Measurements from ENCODE around the gene SEC14L1.

Gene SEC14L1

DNA sequence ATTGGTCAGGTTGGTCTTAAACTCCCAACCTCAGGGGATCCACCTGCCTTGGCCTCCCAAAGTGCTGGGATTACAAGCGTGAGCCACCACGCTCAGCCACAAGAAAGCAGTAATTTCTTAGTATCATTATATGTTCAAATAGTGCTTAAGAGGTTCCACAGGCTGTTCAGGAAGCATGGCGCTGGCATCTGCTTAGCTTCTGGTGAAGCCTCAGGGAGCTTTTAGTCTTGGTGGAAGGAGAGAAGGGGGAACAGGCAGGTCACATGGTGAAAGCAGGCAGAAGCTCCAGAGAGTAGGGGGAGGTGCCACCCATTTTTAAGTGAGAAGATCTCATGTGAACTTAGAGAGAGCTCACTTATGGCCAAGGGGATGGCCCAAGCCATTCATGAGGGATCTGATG, 3.7 kb upstream of the SEC14L1 start:
- TF ChIP-seq, protein P1, sequence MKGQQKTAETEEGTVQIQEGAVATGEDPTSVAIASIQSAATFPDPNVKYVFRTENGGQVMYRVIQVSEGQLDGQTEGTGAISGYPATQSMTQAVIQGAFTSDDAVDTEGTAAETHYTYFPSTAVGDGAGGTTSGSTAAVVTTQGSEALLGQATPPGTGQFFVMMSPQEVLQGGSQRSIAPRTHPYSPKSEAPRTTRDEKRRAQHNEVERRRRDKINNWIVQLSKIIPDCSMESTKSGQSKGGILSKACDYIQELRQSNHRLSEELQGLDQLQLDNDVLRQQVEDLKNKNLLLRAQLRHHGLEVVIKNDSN (IDR thresholded peaks at IDR 0.05), result no peak
- TF ChIP-seq, protein P2, sequence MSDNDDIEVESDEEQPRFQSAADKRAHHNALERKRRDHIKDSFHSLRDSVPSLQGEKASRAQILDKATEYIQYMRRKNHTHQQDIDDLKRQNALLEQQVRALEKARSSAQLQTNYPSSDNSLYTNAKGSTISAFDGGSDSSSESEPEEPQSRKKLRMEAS (IDR thresholded peaks at IDR 0.05), result no peak
- TF ChIP-seq CEBPB (IDR thresholded peaks at IDR 0.05) (no peak), ZBTB7A (IDR thresholded peaks at IDR 0.05; ENCODE audit: low read depth) (no peak), NFIC (IDR thresholded peaks at IDR 0.05) (no peak)

DNA sequence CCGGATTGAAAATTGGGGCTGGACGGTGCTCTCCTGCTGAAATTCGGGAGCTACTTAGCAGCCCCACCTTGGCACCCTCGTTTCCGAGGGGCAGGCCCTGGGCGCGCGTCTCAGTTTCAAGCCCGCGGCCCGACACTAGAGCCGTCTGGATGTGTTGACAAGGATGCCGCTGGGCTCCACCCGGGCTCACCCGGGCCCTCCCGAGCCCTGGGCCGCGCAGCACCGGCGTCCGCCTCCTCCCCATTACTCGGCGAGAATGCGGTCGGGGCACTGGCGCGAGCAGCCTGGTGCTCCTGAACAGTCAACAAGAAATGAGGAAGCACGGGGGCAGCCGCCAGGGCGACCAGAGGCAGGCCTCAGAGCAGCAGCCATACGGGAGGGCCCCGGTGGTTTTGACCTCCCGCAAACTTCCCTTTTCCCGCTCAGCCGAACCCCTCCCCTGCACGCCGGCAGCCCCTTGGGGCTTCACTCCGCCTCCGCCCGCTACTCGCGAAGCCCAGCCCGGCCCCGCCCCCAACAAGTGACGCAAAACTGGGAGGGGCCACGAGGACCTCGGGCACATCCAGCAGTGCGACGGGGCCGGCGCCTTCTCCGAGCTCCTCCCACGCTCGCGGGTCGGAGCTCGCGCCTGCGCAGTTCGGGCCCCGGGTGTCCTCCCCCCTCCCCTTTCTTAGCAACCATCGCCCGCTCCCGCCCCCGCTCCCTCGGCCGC, 447 bp upstream of the SEC14L1 start:
- peak; percentile 14; the same call in 1 of the 2 replicates for TF ChIP-seq EP300 (IDR thresholded peaks at IDR 0.05; ENCODE audit: borderline replicate concordance)
- TF ChIP-seq TAF1 (IDR thresholded peaks at IDR 0.05; ENCODE audit: low read depth), result peak; percentile 77
- no peak for TF ChIP-seq RAD21 (IDR thresholded peaks at IDR 0.05; ENCODE audit: low read depth)
- TF ChIP-seq ZBTB7A (IDR thresholded peaks at IDR 0.05; ENCODE audit: low read depth), result peak; percentile 46; the same call in 1 of the 2 replicates
- no peak for TF ChIP-seq NFIC (IDR thresholded peaks at IDR 0.05)
- TF ChIP-seq TCF12 (IDR thresholded peaks at IDR 0.05; ENCODE audit: low read depth), result 0 out of 2 replicates have a peak, but pooled peaks have one; percentile 37
- TF ChIP-seq CEBPB (IDR thresholded peaks at IDR 0.05), result no peak
- TF ChIP-seq TEAD4 (IDR thresholded peaks at IDR 0.05), result no peak
- TF ChIP-seq REST (IDR thresholded peaks at IDR 0.05; ENCODE audit: low read depth), result no peak
- TF ChIP-seq, protein P1 (IDR thresholded peaks at IDR 0.05), result no peak
- TF ChIP-seq YY1 (IDR thresholded peaks at IDR 0.05; ENCODE audit: low read depth), result no peak
- TF ChIP-seq EGR1 (IDR thresholded peaks at IDR 0.05), result peak; percentile 85
- TF ChIP-seq, protein P2 (IDR thresholded peaks at IDR 0.05), result peak; percentile 84
- peak; percentile 62; the same call in 1 of the 2 replicates for TF ChIP-seq CREB1 (IDR thresholded peaks at IDR 0.05; ENCODE audit: low read depth)
- TF ChIP-seq FOXM1 (IDR thresholded peaks at IDR 0.05; ENCODE audit: borderline replicate concordance, low read depth), result no peak

DNA sequence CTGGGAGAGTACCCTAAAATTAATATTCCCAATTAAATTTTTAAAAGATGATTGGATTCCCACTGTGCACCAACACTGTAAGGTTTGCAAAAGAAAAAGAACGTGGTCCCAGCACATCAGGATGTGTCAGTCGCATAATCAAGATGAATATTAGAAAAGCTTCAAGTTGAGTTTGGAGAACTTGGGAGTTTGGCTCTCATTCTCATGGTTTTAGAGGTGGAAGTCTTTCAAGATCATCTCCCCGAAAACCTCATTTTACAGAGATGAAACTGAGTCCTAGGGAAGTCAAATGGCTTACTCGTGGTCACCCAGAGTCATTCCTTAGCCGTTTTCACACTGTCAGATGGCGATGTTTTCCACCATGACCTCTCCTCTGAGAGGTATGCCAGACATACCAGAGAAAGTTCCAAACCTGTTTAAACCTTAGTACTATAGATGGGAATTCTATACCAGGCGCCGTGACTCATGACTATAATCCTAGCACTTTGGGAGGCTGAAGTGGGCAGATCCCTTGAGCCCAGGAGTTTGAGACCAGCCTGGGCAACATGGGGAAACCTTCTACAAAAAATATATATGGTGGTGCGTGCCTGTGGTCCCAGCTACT, 1.2 kb downstream of the SEC14L1 start:
- TF ChIP-seq EP300 (IDR thresholded peaks at IDR 0.05; ENCODE audit: borderline replicate concordance), result no peak
- TF ChIP-seq ZBTB7A (IDR thresholded peaks at IDR 0.05; ENCODE audit: low read depth), result no peak
- TF ChIP-seq REST (IDR thresholded peaks at IDR 0.05; ENCODE audit: low read depth), result no peak
- TF ChIP-seq YY1 (IDR thresholded peaks at IDR 0.05; ENCODE audit: low read depth), result no peak
- TF ChIP-seq TCF12 (IDR thresholded peaks at IDR 0.05; ENCODE audit: low read depth), result no peak
- TF ChIP-seq TAF1 (IDR thresholded peaks at IDR 0.05; ENCODE audit: low read depth), result no peak
- TF ChIP-seq CEBPB (IDR thresholded peaks at IDR 0.05), result no peak
- TF ChIP-seq CREB1 (IDR thresholded peaks at IDR 0.05; ENCODE audit: low read depth), result no peak
- no peak for TF ChIP-seq EGR1 (IDR thresholded peaks at IDR 0.05)
- TF ChIP-seq RAD21 (IDR thresholded peaks at IDR 0.05; ENCODE audit: low read depth), result no peak
- TF ChIP-seq FOXM1 (IDR thresholded peaks at IDR 0.05; ENCODE audit: borderline replicate concordance, low read depth), result no peak
- TF ChIP-seq, protein P2 (IDR thresholded peaks at IDR 0.05), result no peak
- TF ChIP-seq NFIC (IDR thresholded peaks at IDR 0.05), result no peak

GRCh38 chr17:77142689-77143088, 1.9 kb downstream of the SEC14L1 start:
- no peak for TF ChIP-seq TCF12 (IDR thresholded peaks at IDR 0.05; ENCODE audit: low read depth)

- TF ChIP-seq TEAD4 (IDR thresholded peaks at IDR 0.05), result no peak
- no peak for TF ChIP-seq REST (IDR thresholded peaks at IDR 0.05; ENCODE audit: low read depth)
- TF ChIP-seq FOXM1 (IDR thresholded peaks at IDR 0.05; ENCODE audit: borderline replicate concordance, low read depth), result no peak
- no peak for TF ChIP-seq TAF1 (IDR thresholded peaks at IDR 0.05; ENCODE audit: low read depth)
- TF ChIP-seq, protein P2 (IDR thresholded peaks at IDR 0.05), result no peak
- TF ChIP-seq CEBPB (IDR thresholded peaks at IDR 0.05), result no peak
- TF ChIP-seq CREB1 (IDR thresholded peaks at IDR 0.05; ENCODE audit: low read depth), result no peak
- TF ChIP-seq NFIC (IDR thresholded peaks at IDR 0.05), result no peak
- TF ChIP-seq YY1 (IDR thresholded peaks at IDR 0.05; ENCODE audit: low read depth), result no peak
- TF ChIP-seq ZBTB7A (IDR thresholded peaks at IDR 0.05; ENCODE audit: low read depth), result no peak
- TF ChIP-seq, protein P1 (IDR thresholded peaks at IDR 0.05), result no peak
- TF ChIP-seq EP300 (IDR thresholded peaks at IDR 0.05; ENCODE audit: borderline replicate concordance), result no peak
Measured at GRCh38 chr17:77143306-77143705, 2.5 kb downstream of the SEC14L1 start.

Measured in Ishikawa (cell line).